ENCODE data around the gene RPL36.
A peak's percentile ranks its signal among the peaks of the same experiment; 100 is the strongest.

RPL36 gene

GRCh38 chr19:5690125-5690954 lies at the start of gene RPL36:
Gene RPL36 (plus strand): TSS chr19:5690295. CDS start chr19:5690508, 213 bp downstream.
- DNase-seq = peak; percentile 97

- no peak for DNase-seq
Observed at GRCh38 chr19:5641171-5641570, 48.9 kb upstream of the RPL36 start.

GRCh38 chr19:5642204-5642603 lies 47.9 kb upstream of the RPL36 start:
- no peak for DNase-seq

- no peak for DNase-seq
Observed at GRCh38 chr19:5643060-5643459, 47.0 kb upstream of the RPL36 start.

DNA sequence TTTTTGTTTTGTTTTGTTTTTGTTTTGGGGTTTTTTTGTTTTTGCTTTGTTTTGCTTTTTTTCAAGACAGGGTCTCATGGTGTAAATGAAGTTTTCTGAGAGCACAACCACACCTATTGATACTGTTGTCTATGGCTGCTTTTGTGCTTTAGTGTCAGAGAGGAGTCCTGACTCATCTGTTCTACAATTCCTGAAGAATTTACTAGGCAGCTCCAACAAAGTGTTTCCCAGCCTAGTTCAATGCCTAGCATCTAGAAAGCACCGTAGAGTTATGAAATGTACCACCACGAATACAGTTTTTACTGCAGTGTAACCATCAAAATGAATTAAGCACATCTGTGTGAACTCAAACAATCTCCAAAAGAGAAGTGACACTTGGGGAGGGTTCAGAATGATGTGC lies 46.1 kb upstream of the RPL36 start:
- DNase-seq = no peak

DNA sequence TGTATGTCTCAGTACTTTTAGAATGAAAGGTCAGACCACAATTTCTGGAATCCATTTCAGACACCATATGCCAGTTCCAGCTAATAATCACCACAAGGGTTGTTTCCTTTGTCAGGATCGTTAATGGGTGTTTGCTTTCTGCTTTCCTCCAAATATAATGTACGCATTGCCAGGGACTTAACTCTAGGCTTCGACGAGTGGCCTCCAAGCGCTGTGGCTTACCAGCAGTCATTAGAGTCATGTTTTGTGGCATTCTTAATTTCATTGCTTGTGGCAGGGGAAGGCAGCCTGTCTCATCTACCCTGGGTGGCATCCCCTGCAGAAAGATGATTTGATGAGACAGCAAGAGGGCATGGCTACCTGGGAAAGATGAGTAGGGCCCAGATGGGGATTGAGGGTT lies 44.7 kb upstream of the RPL36 start:
- DNase-seq = no peak

GRCh38 chr19:5646703-5647102 lies 43.4 kb upstream of the RPL36 start:
- no peak for DNase-seq

DNA sequence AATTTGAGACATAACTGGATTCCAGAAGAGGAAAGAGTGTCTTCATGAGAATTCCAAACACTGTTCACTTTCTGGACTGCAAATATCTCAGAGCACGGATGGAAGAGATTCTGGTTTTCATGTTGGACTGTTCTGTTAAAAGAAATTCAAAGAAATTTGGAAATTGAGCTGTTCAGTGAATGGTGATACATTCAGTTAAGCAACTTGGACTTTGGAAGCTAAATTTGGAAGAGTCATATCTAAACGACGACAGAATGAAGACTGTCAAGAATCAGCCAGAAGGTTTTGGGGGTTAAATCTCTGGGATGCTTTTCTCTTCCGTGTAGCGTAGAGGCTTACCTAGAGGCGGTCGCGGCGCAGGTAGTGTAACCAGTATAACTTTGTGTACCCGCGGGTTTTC lies 41.6 kb upstream of the RPL36 start:
- no peak for DNase-seq

DNA sequence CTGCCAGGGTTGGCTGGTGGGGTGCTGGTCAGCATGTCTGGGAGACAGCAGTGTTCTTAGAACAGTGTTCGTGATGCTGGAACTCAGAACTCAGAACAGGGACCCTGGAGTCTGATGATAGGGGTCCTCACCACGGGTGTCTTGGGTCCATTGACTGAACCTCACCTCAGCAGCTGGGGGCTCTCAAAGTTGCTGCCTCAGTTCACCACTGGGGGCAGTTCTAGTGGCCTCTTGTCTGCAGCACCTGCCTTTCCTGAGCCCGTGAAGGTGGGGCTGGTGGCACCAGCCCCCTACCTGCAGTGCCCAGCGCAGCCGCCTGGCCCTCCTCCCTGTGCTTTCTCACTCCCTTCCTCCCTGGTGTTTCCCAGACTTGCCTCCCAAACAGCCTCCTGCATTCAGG lies 38.7 kb upstream of the RPL36 start:
- no peak for DNase-seq

- DNase-seq = no peak
Observed at GRCh38 chr19:5652261-5652660, 37.8 kb upstream of the RPL36 start.

- DNase-seq = no peak
Observed at GRCh38 chr19:5654931-5655330, 35.2 kb upstream of the RPL36 start.

GRCh38 chr19:5655412-5655811 lies 34.7 kb upstream of the RPL36 start:
- no peak for DNase-seq

GRCh38 chr19:5661483-5661882 lies 28.6 kb upstream of the RPL36 start:
- no peak for DNase-seq

DNA sequence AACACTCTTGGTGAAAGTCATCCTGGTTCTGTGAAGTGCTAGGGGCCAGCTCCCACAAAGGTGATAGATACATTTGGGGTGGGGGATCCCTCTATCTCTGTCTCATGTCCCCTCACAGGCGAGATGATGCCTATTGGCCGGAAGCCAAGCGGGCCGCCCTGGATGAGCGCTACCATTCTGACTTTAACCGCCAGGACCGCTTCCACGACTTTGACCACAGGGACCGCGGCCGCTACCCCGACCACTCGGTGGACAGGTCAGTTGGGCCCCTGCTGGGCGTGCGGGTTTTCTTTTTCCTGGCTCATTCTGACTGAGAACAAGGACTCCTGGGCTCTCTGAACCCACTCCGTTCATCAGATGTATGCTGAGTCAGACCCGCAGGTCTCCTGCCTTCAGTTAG lies 26.2 kb upstream of the RPL36 start:
- no peak for DNase-seq

GRCh38 chr19:5664515-5664914 lies 25.6 kb upstream of the RPL36 start:
- DNase-seq = no peak

- DNase-seq = no peak
Observed at GRCh38 chr19:5665781-5666513, 24.1 kb upstream of the RPL36 start.

DNA sequence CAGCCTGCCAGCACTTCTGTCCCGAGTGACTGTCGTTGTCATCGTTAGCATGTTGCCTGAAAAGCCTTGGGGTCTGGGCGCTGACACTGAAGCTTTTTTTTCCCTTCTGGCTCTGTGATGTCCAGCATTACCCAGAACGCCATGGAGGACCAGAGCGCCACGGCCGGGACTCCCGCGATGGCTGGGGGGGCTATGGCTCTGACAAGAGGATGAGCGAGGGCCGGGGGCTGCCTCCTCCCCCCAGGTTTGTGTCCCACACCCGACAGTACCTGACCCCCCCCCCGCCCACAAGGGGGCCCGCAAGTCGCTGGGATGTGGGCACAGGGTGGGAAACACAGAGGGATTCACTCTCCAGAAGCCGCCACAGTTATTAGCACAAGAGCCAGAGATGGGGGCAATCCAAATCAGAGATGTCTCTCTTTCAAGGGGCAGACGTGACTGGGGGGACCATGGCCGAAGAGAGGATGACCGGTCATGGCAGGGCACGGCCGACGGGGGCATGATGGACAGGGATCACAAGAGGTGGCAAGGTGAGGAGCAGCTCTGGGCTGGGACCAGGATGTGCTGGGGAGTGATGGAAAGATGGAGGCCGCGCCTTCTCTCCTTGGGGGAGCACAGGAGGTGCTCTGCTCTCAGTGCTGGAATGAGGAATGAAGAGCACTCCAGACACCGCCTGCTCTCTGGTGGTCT lies 23.0 kb upstream of the RPL36 start:
- DNase-seq = no peak

DNA sequence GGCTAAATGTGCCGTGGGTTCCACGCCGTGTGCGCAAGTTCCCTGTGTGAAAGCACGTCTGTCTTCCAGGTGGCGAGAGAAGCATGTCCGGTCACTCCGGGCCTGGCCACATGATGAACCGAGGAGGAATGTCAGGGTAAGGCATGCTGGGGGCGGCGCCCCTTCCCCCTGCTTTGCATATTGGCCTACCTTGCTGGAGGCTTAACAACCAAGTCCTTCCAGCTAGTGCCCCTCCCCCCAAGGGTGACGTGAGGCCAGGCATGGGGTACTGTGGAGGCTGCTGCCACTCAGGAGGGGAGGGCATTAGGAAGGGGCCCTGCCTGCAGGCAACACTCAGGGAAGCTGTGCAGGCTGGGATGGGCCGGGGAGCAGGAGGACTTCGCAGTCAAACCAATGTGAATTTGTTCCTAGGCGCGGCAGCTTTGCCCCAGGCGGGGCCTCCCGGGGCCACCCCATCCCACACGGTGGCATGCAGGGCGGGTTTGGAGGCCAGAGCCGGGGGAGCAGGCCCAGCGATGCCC lies 22.3 kb upstream of the RPL36 start:
- DNase-seq = no peak

- DNase-seq = no peak
Observed at GRCh38 chr19:5669212-5669611, 20.9 kb upstream of the RPL36 start.

- no peak for DNase-seq
Observed at GRCh38 chr19:5671600-5671999, 18.5 kb upstream of the RPL36 start.

DNA sequence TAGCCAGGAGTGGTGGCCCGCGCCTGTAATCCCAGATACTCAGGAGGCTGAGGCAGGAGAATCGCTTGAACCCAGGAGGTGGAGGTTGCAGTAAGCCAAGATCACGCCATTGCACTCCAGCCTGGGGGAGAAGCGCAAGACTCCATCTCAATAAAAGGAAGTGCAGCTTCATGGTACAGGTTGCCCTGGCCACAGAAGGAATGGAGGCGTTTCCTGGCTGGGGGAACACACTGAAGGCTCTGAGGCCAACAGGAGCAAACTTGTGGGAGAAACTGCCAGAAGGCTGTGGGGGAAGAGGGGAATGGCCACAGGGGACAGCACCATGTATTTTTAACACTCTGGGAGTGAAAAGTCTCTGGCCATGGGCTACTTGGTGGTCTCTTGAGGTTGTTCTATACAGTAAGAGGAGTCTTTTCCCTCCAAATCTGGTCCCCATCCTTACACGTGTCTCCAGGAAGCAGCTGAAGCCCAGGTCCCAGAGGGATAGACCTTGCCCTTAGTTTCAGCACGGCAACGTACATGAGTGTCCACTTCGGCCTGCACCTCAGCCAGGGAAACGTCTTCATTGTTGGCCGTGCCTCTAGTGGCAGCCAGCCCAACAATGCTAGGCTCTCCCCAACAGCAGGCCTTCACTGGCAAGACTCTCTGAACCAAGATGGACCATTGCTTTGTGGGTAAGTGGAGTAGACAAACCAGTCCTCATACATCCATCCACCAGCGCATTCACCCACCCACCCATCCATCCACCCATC lies 17.2 kb upstream of the RPL36 start:
- no peak for DNase-seq

GRCh38 chr19:5673752-5674151 lies 16.3 kb upstream of the RPL36 start:
- DNase-seq = no peak

GRCh38 chr19:5674714-5675113 lies 15.4 kb upstream of the RPL36 start:
- DNase-seq = no peak
